GM06990 (cell line): ENCODE measurements around the gene CORO2B.

Experiments used
- DNase-seq: peaks from one replicate; pipeline ENCODE4 v3.0.0-alpha.2; 2011; ENCODE audit not compliant: insufficient read length; ENCODE audit errors: extremely low read depth
- H3K27me3 ChIP-seq: replicated peaks from 2 replicates; pipeline ENCODE4 v1.6.0; 2011; ENCODE audit warnings: low read length; ENCODE audit not compliant: control insufficient read depth, insufficient read depth
- H3K36me3 ChIP-seq: 2 replicates; pipeline ENCODE4 v1.5.1; 2011; ENCODE audit warnings: low read length; ENCODE audit not compliant: control insufficient read depth, insufficient read depth
- H3K4me3 ChIP-seq: replicated peaks from 2 replicates; pipeline ENCODE4 v1.5.1; 2011; ENCODE audit warnings: low read depth, mild to moderate bottlenecking, control low read depth, low read length
- TF ChIP-seq, protein P1 (sequence below): IDR thresholded peaks from 2 replicates; pipeline ENCODE4 v1.5.1; 2011; ENCODE audit warnings: low read length, control low read depth, mild to moderate bottlenecking, inconsistent platforms; ENCODE audit not compliant: insufficient read depth, poor library complexity, severe bottlenecking

Gene CORO2B

DNA sequence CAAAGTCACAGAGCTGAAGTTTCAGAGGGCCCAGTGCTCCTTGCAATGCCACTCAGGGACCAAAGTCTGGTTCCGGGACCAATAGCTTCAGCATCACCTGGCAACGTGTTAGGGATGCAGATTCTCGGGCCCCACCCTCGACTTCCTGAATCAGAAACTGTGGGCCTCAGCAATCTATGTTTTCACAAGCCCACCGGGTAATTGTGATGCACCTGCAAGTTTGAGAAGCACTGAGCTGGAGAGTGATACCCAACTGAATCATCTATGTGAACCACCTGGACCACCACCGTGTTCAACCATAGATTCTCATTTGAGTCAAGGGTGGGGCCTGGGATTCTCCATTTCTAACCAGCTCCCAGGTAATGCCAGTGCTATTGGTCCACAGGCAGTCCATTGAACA lies 55.7 kb downstream of the CORO2B start:
- no peak for DNase-seq
- TF ChIP-seq, protein P1, sequence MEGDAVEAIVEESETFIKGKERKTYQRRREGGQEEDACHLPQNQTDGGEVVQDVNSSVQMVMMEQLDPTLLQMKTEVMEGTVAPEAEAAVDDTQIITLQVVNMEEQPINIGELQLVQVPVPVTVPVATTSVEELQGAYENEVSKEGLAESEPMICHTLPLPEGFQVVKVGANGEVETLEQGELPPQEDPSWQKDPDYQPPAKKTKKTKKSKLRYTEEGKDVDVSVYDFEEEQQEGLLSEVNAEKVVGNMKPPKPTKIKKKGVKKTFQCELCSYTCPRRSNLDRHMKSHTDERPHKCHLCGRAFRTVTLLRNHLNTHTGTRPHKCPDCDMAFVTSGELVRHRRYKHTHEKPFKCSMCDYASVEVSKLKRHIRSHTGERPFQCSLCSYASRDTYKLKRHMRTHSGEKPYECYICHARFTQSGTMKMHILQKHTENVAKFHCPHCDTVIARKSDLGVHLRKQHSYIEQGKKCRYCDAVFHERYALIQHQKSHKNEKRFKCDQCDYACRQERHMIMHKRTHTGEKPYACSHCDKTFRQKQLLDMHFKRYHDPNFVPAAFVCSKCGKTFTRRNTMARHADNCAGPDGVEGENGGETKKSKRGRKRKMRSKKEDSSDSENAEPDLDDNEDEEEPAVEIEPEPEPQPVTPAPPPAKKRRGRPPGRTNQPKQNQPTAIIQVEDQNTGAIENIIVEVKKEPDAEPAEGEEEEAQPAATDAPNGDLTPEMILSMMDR: no peak
- no peak overlapping the region for H3K4me3 ChIP-seq
- no peaks in the 10 kb centered on the region; the same call in 1 of the 2 replicates for H3K27me3 ChIP-seq
- no peaks in the 10 kb centered on the region for H3K36me3 ChIP-seq

DNA sequence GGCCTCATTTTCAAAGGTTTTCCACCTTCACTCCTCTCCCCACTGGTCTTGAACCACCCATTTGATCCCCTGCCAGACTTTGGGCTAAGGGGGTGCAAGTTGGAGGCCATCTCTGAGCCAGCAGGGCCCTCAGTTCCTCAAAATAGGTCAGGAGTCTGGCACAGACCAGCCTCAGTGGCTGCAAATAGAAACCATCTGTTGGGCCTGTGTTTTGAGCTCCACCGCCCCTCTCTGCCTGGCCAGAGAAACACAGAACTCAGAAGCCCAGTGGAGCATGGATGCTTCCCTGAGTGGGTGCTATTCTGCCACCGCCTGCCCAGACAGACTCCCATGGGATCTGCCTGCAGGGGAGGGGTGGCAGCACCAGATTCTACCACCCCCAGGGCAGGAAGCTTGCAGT lies 56.3 kb downstream of the CORO2B start:
- DNase-seq: no peak
- TF ChIP-seq, protein P1: no peak
- Histone ChIP-seq H3K4me3 (no peak overlapping the region), H3K36me3 (no peaks in the 10 kb centered on the region), H3K27me3 (no peaks in the 10 kb centered on the region)

DNA sequence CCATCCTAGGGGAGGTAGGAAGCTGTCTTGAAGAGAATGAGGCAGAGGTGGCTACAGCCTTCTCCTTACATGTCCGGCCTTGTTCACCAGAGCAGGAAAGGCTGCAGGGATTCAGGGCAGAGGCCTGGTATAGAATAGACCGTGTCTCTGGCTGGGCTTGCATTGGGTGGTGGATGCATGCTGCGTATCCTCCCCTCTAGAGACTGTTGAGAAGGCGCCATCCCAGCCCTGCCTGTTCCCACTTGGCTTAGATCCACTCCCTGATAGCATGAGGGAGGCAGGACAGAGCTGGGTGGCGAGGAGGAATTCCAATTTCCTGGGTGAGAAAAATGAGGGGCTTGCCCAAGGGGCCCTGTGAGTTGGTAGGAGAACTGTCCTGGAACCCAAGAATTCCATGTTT lies 57.5 kb downstream of the CORO2B start:
- Histone ChIP-seq H3K4me3 (no peak overlapping the region), H3K36me3 (no peaks in the 10 kb centered on the region), H3K27me3 (no peaks in the 10 kb centered on the region)
- TF ChIP-seq, protein P1: no peak
- DNase-seq: no peak

DNA sequence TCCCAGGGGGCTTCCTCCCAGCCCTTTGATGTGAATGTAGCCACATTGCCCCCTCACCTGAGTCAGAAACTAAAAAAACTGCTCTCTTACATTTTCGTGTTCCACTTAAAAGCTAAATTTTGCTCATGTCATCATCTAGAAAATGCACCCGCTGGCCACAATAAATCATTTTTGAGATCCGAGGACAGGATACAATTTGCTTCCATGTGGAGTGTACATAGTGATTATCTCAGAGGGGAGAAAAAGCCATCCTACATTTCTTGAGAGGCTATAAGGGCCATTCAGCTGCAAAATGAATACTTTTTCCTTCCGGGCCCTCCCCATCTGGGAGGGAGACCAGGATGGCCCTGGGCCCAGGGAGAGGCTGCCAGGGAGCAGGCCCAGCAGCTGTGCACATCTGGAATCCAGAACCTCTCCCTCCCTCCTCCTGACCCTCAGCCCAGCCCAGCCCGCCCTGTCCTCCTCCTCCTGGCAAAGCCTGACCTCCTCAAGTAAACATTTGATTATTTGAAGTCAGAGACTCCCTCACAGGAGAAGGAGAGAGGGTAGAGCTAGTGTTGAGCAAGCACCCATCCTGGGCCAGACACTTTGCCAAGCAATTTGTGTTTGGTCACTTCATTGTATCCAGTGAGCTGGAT lies 59.1 kb downstream of the CORO2B start:
- no peaks in the 10 kb centered on the region for H3K36me3 ChIP-seq
- DNase-seq: no peak
- no peak overlapping the region for H3K4me3 ChIP-seq
- TF ChIP-seq, protein P1: no peak
- no peaks in the 10 kb centered on the region for H3K27me3 ChIP-seq

DNA sequence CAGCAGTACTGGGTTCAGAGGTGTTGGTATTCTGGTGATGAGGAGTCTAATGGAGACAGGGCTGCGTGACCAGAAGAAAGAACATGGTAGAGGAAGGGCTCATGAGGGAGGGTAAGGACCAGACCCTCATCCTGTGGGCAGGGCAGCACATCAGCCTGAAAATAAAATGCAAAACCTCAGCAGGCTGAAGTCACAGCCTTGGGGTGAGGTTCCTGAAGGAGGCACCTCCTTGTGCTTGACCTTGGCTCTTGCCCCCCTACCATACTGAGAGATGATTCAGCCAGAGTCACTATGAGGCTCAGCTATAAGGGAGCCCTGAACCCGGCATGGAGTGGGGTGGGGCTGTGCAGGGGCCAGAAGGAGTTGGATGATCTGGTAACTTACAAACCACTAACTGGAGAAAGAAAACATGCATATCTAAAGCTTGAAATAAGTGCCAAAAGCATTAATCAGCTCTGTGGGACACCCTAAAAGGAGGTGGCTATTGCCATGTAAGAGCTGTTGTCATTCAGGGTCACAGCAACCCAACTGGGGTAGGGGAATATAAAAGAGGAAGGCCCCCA lies 60.2 kb downstream of the CORO2B start:
- Histone ChIP-seq H3K36me3 (no peaks in the 10 kb centered on the region), H3K27me3 (no peaks in the 10 kb centered on the region), H3K4me3 (no peak overlapping the region)
- TF ChIP-seq, protein P1: no peak
- DNase-seq: no peak

DNA sequence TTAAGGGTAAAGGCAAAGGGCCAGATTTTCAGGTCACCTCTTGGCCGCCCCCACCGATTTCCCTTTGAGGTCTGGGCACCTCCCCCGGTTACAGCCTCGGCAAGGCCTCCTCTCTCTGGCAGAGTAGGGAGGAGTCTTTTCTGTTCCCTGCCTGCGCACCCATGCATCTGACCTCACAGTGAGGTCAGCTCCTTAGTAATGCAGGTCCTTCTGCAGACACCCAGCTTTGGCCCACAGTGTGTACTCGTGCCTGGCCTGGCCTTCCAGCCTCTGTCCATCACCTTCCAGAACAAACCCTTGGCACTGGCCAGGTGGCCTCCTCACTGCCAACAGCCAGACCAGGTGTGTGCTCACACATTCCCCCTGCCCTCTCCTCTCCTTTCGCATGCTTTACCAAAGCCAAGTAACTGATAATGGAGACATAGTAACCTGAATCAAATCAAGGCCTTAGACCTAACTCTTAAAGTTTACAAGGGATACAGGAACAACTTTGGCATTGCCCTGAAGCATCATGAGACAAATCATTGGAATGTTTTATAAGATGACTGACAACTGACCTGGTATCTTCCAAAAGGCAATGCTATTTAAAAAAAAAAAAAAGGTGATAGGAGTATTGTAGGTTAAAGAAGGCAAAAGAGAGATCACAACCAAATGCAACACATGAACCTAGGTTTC lies 61.3 kb downstream of the CORO2B start:
- TF ChIP-seq, protein P1: no peak
- DNase-seq: no peak
- Histone ChIP-seq H3K4me3 (no peak overlapping the region), H3K27me3 (no peaks in the 10 kb centered on the region), H3K36me3 (no peaks in the 10 kb centered on the region)
